ENCODE data around the gene MX1.

GRCh38 chr21:41497788-41498187 is 71.7 kb downstream of the MX1 start:
- TF ChIP-seq POLR2A (IDR thresholded peaks at IDR 0.05) (no peak), CTCF (IDR thresholded peaks at IDR 0.05) (no peak), POLR2AphosphoS5 (IDR thresholded peaks at IDR 0.05) (no peak)
